GM19193 (cell line): Measurements from ENCODE around the gene HADHB.

Experiments
- POLR2A ChIP-seq: IDR thresholded peaks from 4 replicates; pipeline ENCODE4 v1.6.1; 2011; ENCODE audit not compliant: insufficient read depth, insufficient read length; ENCODE audit errors: extremely low read depth

HADHB gene

DNA sequence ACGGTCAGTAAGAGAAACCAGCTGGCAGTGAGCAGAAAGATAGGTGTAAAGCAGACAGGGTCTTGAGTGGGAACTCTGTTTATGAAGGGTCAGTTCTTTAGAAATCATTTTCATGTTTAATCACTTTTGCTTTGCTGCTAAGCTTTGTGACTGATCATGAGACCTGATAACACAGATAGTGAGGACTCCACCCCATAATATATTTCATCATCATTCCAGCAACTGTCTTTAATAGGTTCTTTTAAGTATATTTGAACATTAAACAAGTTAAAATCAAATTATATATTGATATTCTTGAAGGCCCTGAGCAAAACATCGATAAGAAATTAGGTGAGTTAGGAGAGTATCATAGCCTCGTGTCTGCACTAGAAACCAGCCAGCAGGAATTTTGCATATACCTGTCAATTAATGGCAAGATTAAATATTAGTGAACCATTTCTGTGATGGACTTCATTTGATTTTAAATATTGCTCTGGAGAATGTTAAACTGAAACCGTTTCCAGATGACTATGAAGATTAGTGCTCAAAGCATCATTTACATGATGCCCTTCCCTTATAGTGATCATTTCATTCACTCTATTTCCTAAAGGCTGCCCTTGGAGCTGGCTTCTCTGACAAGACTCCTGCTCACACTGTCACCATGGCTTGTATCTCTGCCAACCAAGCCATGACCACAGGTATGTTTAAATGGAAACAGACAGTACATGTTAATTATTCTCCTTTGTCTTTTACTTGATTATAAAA lies 31.9 kb downstream of the HADHB start:
- no peak for TF ChIP-seq POLR2A

DNA sequence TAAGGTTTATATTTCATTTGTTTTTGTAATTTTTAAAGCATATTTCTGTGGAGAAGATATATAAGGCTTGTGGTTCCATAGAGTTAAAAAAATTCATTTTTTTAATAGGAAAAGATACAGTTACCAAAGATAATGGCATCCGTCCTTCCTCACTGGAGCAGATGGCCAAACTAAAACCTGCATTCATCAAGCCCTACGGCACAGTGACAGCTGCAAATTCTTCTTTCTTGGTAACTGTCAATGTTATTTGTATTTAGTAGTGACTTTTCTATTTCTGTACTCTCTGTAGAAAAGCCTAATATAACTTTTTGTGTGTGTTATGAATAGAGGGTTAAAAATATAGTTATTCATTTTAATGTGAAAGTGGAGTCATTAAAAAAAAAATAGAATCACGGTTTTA lies 35.1 kb downstream of the HADHB start:
- no peak for TF ChIP-seq POLR2A

DNA sequence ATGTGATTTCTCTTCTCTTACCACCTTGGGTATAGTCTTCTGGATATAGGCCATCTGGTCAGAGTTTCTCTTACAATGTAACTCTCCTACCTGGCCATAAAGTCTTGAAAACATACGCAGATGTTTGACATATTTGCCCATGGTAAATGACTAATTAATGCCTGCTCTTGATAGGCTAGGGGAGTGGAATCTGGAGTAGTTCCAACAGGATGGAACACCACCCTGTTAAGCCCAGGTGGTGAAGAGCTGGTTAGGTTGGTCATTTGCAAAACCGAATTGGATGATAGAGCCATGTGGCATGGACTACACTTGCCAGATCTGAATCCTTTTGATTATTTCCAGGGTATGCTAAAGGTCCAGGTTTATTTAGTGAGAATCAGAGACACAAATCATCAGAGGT lies 36.5 kb downstream of the HADHB start:
- no peak for TF ChIP-seq POLR2A

- TF ChIP-seq POLR2A = no peak
Observed at GRCh38 chr2:26283606-26284005, 38.9 kb downstream of the HADHB start.

- TF ChIP-seq POLR2A = no peak
Observed at GRCh38 chr2:26284132-26284531, 39.4 kb downstream of the HADHB start.

DNA sequence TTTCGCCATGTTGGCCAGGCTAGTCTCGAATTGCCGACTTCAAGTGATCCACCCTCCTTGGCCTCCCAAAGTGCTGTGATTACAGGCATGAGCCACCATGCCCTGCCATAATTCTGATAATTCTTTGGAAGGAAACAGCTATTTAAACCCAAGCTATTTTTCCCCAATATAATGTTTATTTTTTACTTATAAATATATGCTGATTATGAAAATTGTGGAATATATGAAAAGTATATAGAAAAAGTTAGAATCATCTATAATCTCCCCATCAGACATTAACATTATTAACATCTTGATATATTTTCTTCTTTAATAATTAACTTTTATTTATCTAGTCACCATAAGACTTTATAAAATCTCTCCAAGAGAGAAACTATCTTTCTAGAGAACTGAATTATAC lies 41.2 kb downstream of the HADHB start:
- no peak for TF ChIP-seq POLR2A

GRCh38 chr2:26290001-26290400 lies 45.3 kb downstream of the HADHB start:
- no peak for TF ChIP-seq POLR2A

- TF ChIP-seq POLR2A = no peak
Observed at GRCh38 chr2:26292646-26293045, 47.9 kb downstream of the HADHB start.

GRCh38 chr2:26295511-26295910 lies 50.8 kb downstream of the HADHB start:
- no peak for TF ChIP-seq POLR2A

GRCh38 chr2:26297061-26297460 lies 52.3 kb downstream of the HADHB start:
- no peak for TF ChIP-seq POLR2A

DNA sequence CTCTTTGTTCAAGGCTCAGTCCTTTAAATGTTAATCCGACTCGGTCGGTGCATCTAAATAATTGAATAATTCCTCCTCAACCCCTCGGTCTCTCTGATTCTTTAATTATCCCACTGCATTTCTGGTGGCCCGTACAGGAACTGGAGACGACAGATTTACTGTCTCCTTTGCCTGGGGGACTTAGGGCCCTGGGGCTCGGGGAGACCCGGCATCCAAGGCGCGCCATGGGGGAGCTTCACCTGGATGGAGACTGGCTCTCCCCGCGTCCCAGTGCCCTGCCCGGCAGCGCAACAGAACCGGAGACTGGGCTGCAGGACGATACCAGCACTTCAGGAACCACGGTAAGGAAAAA lies 53.5 kb downstream of the HADHB start:
- TF ChIP-seq POLR2A = no peak

DNA sequence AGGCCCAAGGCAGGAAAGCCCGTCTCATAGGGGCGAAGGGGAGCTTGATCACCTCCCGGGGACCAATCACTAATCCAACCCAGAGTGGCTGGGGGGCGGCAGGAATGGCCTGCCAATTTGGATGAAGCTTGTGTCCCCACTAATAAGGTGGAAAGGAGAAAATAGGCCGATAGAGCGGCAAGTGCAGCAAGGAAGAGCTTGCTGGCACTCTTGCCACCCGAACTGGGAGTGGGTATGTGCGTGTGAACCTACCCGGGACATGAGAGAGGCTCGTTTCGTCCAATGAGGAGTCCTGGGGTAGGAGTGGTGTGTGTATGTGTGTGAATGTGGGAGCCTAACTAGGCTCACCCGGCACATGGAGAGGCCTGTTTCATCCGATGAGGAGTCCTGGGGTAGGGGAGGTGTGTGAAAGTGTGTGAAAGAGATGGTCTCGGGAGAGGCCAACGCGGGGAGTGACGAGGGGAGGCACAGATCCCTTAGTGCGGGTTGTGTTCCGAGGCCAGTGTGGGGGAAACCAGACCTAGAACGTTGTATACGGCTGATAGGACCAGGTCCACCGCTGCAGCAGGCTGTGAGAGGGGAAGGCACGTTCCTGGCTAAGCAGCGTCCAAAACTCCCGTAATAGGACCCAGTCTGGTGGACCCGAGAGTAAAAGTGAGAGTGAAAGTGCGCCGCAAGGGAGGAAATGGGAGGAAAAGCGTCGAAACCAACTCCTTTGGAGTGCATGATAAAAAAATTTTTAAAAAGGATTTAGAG lies 54.1 kb downstream of the HADHB start:
- no peak for TF ChIP-seq POLR2A

GRCh38 chr2:26299471-26300101 lies 54.8 kb downstream of the HADHB start:
- no peak for TF ChIP-seq POLR2A

- no peak for TF ChIP-seq POLR2A
Observed at GRCh38 chr2:26300234-26300925, 55.6 kb downstream of the HADHB start.

- no peak for TF ChIP-seq POLR2A
Observed at GRCh38 chr2:26302846-26303245, 58.1 kb downstream of the HADHB start.
